ENCODE results near the gene DUSP22. TPM values are rescaled to one million over a fixed set of nuclear protein-coding genes. Genes with fewer than 3 reads are reported as not detected.

Gene DUSP22
- total and polyA plus RNA-seq, 2 of the 8 experiments (the other 6 are each of a cell fraction or from before 2014, with no cell fraction given): 15.5 to 32.4 TPM

DNA sequence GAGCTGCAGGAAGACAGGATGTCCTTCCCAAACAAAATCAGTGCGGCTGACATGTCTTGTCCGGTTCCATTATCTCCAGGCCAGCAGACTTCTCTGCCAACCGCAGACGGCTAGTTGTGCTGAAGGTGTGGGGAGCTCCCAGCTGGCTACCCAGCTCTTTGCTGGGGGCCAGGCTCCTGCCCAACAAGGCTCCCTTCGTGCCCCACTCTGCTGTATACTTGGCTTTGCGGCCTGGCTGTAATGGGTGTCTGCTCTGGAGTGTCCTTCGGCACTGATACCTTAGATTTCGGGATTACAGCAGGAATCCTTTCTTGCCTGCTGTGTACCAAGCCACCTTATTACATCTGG lies 50.5 kb downstream of the DUSP22 start:
- ChIA-PET POLR2A (ENCODE audit: partially characterized antibody) (interaction anchor here (1.6 kb wide), 1 partner anchor 12 kb away, joined by 5 read pairs; no protein-coding TSS in a partner anchor), CTCF (ENCODE audit: partially characterized antibody) (no interaction called here)
- Histone ChIP-seq H3K27ac (ENCODE audit: low read depth, low read length) (no peak overlapping the region), H3K56ac (replicated peaks; ENCODE audit: insufficient read length, low read depth, low read length) (no peak overlapping the region), H3K9me3 (ENCODE audit: insufficient read depth in 2 of 2, low read depth in 1 of 2, low read length in 1 of 2) (peaks cover 41 to 75% of the 10 kb centered on the region in 2 experiments), H4K5ac (ENCODE audit: insufficient read length, low read depth, low read length) (no peak overlapping the region), H3K18ac (ENCODE audit: extremely low read depth, low read length) (no peak overlapping the region; the same call in 1 of the 2 replicates), H4K8ac (ENCODE audit: extremely low read depth, insufficient read depth, low read length) (no peak overlapping the region), H2AFZ (ENCODE audit: low read length) (no peak overlapping the region), H3K14ac (ENCODE audit: insufficient read length) (no peak overlapping the region), H4K20me1 (replicated peaks in 1 of 2; ENCODE audit: control insufficient read depth in 1 of 2, insufficient read depth in 2 of 2, low read length in 2 of 2) (peaks cover 0 to 2% of the 10 kb centered on the region in 2 experiments), H3K79me1 (ENCODE audit: low read depth, low read length) (peaks cover 3% of the 10 kb centered on the region; the same call in 1 of the 2 replicates), H3K4me1 (replicated peaks in 1 of 4; ENCODE audit: control insufficient read depth in 3 of 4, insufficient read depth in 4 of 4, low read length in 3 of 4) (no peaks in the 10 kb centered on the region), H3K23ac (ENCODE audit: insufficient read length) (no peak overlapping the region), H2BK15ac (ENCODE audit: low read length) (no peak overlapping the region), H4K91ac (replicated peaks; ENCODE audit: insufficient read length, low read length) (no peak overlapping the region), H2BK5ac (ENCODE audit: low read depth, low read length) (no peak overlapping the region), H3K36me3 (ENCODE audit: control insufficient read depth in 2 of 4, insufficient read depth in 4 of 4, low read length in 3 of 4) (no peaks in the 10 kb centered on the region), H2BK120ac (replicated peaks; ENCODE audit: low read depth, low read length) (no peak overlapping the region), H3K9ac (replicated peaks in 1 of 4; ENCODE audit: extremely low read depth in 1 of 4, low read depth in 3 of 4, low read length in 3 of 4) (no peak overlapping the region), H3K4me2 (ENCODE audit: insufficient read depth in 1 of 2, low read depth in 2 of 2, low read length in 2 of 2) (no peak overlapping the region), H3K79me2 (ENCODE audit: control insufficient read depth in 1 of 2, insufficient read depth in 2 of 2, low read length in 2 of 2) (no peaks in the 10 kb centered on the region), H3K4me3 (ENCODE audit: extremely low read depth in 1 of 4, insufficient read depth in 2 of 4, low read depth in 3 of 4, low read length in 4 of 4) (no peak overlapping the region), H2BK20ac (ENCODE audit: low read length) (no peak overlapping the region), H3K23me2 (ENCODE audit: low read depth, low read length) (no peaks in the 10 kb centered on the region; the same call in 1 of the 2 replicates), H2AK5ac (ENCODE audit: low read depth, low read length) (no peak overlapping the region), H3K4ac (replicated peaks; ENCODE audit: insufficient read length, low read depth, low read length) (no peak overlapping the region), H2BK12ac (ENCODE audit: low read depth, low read length) (no peak overlapping the region), H3K27me3 (replicated peaks in 1 of 4; ENCODE audit: control insufficient read depth in 3 of 4, extremely low read depth in 1 of 4, insufficient read depth in 3 of 4, low read length in 3 of 4) (no peaks in the 10 kb centered on the region; a peak in 2 of 7 replicates)
- FAIRE-seq (no peak), DNase-seq (ENCODE audit: low read depth in 1 of 2, low spot score in 2 of 2) (no peak)
- 79% methylated on average over 8 of the region's 8 CpGs; no CpG with 5 or more reads in 1 of the 2 experiments for WGBS, 2 experiments (ENCODE audit: extremely low coverage in 1 of 2, insufficient coverage in 1 of 2, insufficient read length in 1 of 2, insufficient replicate concordance in 2 of 2, low coverage in 1 of 2, low lambda C conversion rate in 2 of 2, missing lambda C conversion rate in 1 of 2)
- TF ChIP-seq HDAC2 (IDR thresholded peaks at IDR 0.05; ENCODE audit: borderline replicate concordance in 1 of 2, low read depth in 2 of 2, low read length in 2 of 2) (no peak), SIN3A (conservative IDR thresholded peaks at IDR 0.05 in 1 of 2, IDR thresholded peaks at IDR 0.05 in 1 of 2; ENCODE audit: low read depth in 1 of 2, low read length in 2 of 2) (no peak), JUND (IDR thresholded peaks at IDR 0.05; ENCODE audit: low read length) (no peak), NANOG (IDR thresholded peaks at IDR 0.05; ENCODE audit: insufficient read depth, low read depth, low read length, poor library complexity, severe bottlenecking) (no peak), BCL11A (IDR thresholded peaks at IDR 0.05; ENCODE audit: low read depth in 2 of 2, low read length in 2 of 2) (no peak), CEBPB (IDR thresholded peaks at IDR 0.05; ENCODE audit: low read depth, low read length) (no peak), CREB1 (IDR thresholded peaks at IDR 0.05) (no peak), YY1 (IDR thresholded peaks at IDR 0.05; ENCODE audit: low read depth, low read length) (no peak), RBBP5 (IDR thresholded peaks at IDR 0.05; ENCODE audit: borderline replicate concordance, low read depth, low read length) (no peak), BRCA1 (IDR thresholded peaks at IDR 0.05; ENCODE audit: low read depth, low read length) (no peak), MAFK (IDR thresholded peaks at IDR 0.05; ENCODE audit: low read depth, low read length) (no peak), POLR2AphosphoS5 (IDR thresholded peaks at IDR 0.05; ENCODE audit: low read depth, low read length) (no peak), USF2 (IDR thresholded peaks at IDR 0.05; ENCODE audit: low read length) (no peak), SIX5 (IDR thresholded peaks at IDR 0.05; ENCODE audit: low read depth, low read length) (no peak)
